OCI-LY1 (cell line): ENCODE data around the gene GRIN2A.

Source experiments
- H2AFZ ChIP-seq: fragments of 200-600 bp; sonication (generic), shearing (Covaris generic); 2 replicates; pipeline ENCODE4 v1.6.0; 2014; ENCODE audit warnings: antibody characterized with exemption, mild to moderate bottlenecking, low read length
- H3F3A ChIP-seq: fragments of 200-600 bp; sonication (generic), shearing (Covaris generic); 2 replicates; pipeline ENCODE4 v1.6.0; 2014; ENCODE audit warnings: mild to moderate bottlenecking, antibody characterized with exemption, low read length, moderate library complexity; ENCODE audit not compliant: insufficient read depth
- H3K27ac ChIP-seq: fragments of 200-600 bp; sonication (generic); 2 replicates; pipeline ENCODE4 v1.5.1; 2014; ENCODE audit warnings: low read length, mixed run types, mild to moderate bottlenecking, low read depth; ENCODE audit not compliant: poor library complexity, severe bottlenecking
- H3K27me3 ChIP-seq: fragments of 200-600 bp; sonication (generic); 2 replicates; pipeline ENCODE4 v1.6.0; 2014; ENCODE audit warnings: antibody characterized with exemption, mild to moderate bottlenecking, low read length, moderate library complexity; ENCODE audit not compliant: insufficient read depth
- H3K36me3 ChIP-seq: fragments of 200-600 bp; sonication (generic); 2 replicates; pipeline ENCODE4 v1.6.1; 2014; ENCODE audit warnings: mild to moderate bottlenecking, antibody characterized with exemption, low read length, moderate library complexity, mixed read lengths; ENCODE audit not compliant: insufficient read depth
- H3K4me1 ChIP-seq: fragments of 200-600 bp; sonication (generic); 2 replicates; pipeline ENCODE4 v1.5.1; 2014; ENCODE audit warnings: mild to moderate bottlenecking, low read length, moderate library complexity; ENCODE audit not compliant: insufficient read depth, severe bottlenecking
- H3K4me2 ChIP-seq: fragments of 200-600 bp; sonication (generic), shearing (Covaris generic); 2 replicates; pipeline ENCODE4 v1.6.1; 2014; ENCODE audit warnings: low read length
- H3K4me3 ChIP-seq: fragments of 200-600 bp; sonication (generic); 2 replicates; pipeline ENCODE4 v1.5.1; 2014; ENCODE audit warnings: low read length, low read depth, mild to moderate bottlenecking, mixed read lengths; ENCODE audit not compliant: poor library complexity, severe bottlenecking
- H3K79me2 ChIP-seq: fragments of 200-600 bp; shearing (Covaris generic); 2 replicates; pipeline ENCODE4 v1.6.1; 2016; ENCODE audit warnings: mixed run types, low read length, mixed read lengths; ENCODE audit not compliant: insufficient read depth
- H3K9ac ChIP-seq: fragments of 200-600 bp; sonication (generic), shearing (Covaris generic); 2 replicates; pipeline ENCODE4 v1.6.1; 2014; ENCODE audit warnings: mild to moderate bottlenecking, low read length, mixed read lengths
- H3K9me2 ChIP-seq: fragments of 200-600 bp; sonication (generic), shearing (Covaris generic); 2 replicates; pipeline ENCODE4 v1.6.1; 2014; ENCODE audit warnings: low read depth, mild to moderate bottlenecking, low read length, mixed read lengths
- H3K9me3 ChIP-seq: fragments of 200-600 bp; shearing (Covaris generic); 2 replicates; pipeline ENCODE4 v1.6.1; 2014; ENCODE audit warnings: low read length, mixed read lengths
- H4K20me1 ChIP-seq: fragments of 200-600 bp; sonication (generic), shearing (Covaris generic); 2 replicates; pipeline ENCODE4 v1.6.0; 2016; ENCODE audit warnings: mild to moderate bottlenecking, low read length; ENCODE audit not compliant: insufficient read depth
- EZH2 ChIP-seq: fragments of 200-600 bp; sonication (generic), shearing (Covaris generic); IDR thresholded peaks from 2 replicates; pipeline ENCODE4 v1.8.0; 2017; ENCODE audit warnings: borderline replicate concordance, mixed run types, mild to moderate bottlenecking, antibody characterized with exemption, low read length, moderate library complexity, mixed read lengths
- TF ChIP-seq, protein P1 (sequence below): fragments of 200-600 bp; sonication (generic), shearing (Covaris generic); IDR thresholded peaks from 2 replicates; pipeline ENCODE4 v1.5.1; 2017; ENCODE audit warnings: mild to moderate bottlenecking, antibody characterized with exemption, low read length, moderate library complexity, mixed read lengths

The GRIN2A gene

DNA sequence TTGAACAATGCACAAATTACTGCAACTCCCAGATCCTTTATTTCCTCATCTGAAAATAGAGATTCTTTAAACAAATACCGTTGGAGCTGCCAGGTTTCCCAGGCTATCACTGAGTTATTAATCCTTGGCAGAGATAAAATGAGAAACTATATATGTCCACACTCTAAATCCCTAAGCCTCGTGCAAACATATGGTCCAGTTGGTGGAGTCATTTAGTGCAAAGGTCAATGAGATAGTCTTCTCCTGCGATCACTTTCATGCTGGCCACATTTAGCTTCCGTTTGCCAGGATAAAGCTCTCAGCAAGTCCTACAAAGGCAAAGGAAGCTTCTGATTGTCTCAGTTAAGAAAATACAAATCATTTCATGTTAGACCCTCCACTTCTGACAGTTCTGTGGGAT lies 11.0 kb downstream of the GRIN2A start:
- Histone ChIP-seq H4K20me1 (no peaks in the 10 kb centered on the region), H3K79me2 (no peaks in the 10 kb centered on the region), H3K9me2 (no peaks in the 10 kb centered on the region), H3K9me3 (no peaks in the 10 kb centered on the region), H3K27ac (no peak overlapping the region), H2AFZ (no peak overlapping the region), H3K4me2 (no peak overlapping the region), H3F3A (no peaks in the 10 kb centered on the region), H3K9ac (no peak overlapping the region), H3K4me1 (no peaks in the 10 kb centered on the region), H3K27me3 (peaks cover 7% of the 10 kb centered on the region; the same call in 1 of the 2 replicates), H3K4me3 (no peak overlapping the region), H3K36me3 (no peaks in the 10 kb centered on the region)
- TF ChIP-seq, protein P1, sequence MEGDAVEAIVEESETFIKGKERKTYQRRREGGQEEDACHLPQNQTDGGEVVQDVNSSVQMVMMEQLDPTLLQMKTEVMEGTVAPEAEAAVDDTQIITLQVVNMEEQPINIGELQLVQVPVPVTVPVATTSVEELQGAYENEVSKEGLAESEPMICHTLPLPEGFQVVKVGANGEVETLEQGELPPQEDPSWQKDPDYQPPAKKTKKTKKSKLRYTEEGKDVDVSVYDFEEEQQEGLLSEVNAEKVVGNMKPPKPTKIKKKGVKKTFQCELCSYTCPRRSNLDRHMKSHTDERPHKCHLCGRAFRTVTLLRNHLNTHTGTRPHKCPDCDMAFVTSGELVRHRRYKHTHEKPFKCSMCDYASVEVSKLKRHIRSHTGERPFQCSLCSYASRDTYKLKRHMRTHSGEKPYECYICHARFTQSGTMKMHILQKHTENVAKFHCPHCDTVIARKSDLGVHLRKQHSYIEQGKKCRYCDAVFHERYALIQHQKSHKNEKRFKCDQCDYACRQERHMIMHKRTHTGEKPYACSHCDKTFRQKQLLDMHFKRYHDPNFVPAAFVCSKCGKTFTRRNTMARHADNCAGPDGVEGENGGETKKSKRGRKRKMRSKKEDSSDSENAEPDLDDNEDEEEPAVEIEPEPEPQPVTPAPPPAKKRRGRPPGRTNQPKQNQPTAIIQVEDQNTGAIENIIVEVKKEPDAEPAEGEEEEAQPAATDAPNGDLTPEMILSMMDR: no peak
- TF ChIP-seq EZH2: no peak

DNA sequence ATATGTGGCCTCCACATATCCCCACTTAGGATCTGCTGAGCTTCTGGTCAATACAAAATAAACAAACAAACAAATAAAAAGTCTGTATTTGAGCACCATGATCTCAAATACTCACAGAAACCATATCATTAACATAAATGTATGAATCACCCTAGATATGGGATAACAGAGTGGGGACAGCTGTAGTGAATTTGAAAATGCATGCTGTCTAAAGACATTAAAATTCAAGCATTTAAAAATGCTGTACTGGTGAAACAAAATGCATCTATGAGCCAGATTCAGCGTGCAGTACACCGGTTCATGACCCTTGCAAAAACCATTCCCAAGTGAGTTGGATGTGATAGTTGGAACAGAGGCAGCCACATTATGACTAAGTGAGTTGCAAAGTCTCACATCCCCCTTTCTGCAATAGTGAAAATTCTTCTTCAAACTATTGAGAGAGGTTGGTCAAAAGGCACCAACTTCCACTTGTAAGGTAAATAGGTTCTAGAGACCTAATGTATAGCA lies 12.3 kb downstream of the GRIN2A start:
- no peak overlapping the region for H3K4me2 ChIP-seq
- H2AFZ ChIP-seq: no peak overlapping the region
- no peak overlapping the region for H3K4me3 ChIP-seq
- H3K79me2 ChIP-seq: no peaks in the 10 kb centered on the region
- TF ChIP-seq, protein P1: no peak
- no peak for TF ChIP-seq EZH2
- no peaks in the 10 kb centered on the region for H4K20me1 ChIP-seq
- no peaks in the 10 kb centered on the region for H3K9me3 ChIP-seq
- H3K9ac ChIP-seq: no peak overlapping the region
- peaks cover 7% of the 10 kb centered on the region; the same call in 1 of the 2 replicates for H3K27me3 ChIP-seq
- no peaks in the 10 kb centered on the region for H3F3A ChIP-seq
- H3K36me3 ChIP-seq: no peaks in the 10 kb centered on the region
- no peaks in the 10 kb centered on the region for H3K4me1 ChIP-seq
- no peaks in the 10 kb centered on the region for H3K9me2 ChIP-seq
- no peak overlapping the region for H3K27ac ChIP-seq

DNA sequence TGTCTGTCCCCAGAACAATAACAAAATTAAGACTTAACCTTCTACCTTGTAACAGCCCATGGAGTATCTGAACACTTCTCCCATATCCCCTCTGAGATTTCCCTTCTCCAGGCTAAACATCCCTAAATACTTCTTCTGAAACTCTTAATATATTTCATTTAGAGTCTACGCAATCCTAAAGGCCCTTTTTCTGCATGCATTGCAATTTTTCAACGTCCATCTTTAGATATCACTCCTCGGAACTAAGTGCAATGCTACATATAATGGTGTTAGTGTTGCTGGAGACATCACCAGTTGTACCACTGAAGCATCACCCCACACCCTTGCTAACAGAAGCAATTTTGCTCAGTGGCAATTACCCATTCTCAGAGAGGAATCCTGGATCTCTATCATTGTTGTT lies 13.2 kb downstream of the GRIN2A start:
- Histone ChIP-seq H4K20me1 (no peaks in the 10 kb centered on the region), H3K4me3 (no peak overlapping the region), H3K4me1 (no peaks in the 10 kb centered on the region), H3F3A (no peaks in the 10 kb centered on the region), H3K9ac (no peak overlapping the region), H3K36me3 (no peaks in the 10 kb centered on the region), H3K79me2 (no peaks in the 10 kb centered on the region), H3K27me3 (peaks cover 7% of the 10 kb centered on the region; the same call in 1 of the 2 replicates), H2AFZ (no peak overlapping the region), H3K9me3 (no peaks in the 10 kb centered on the region), H3K27ac (no peak overlapping the region), H3K4me2 (no peak overlapping the region), H3K9me2 (no peaks in the 10 kb centered on the region)
- TF ChIP-seq EZH2: no peak
- TF ChIP-seq, protein P1: no peak
